C1 segment of cervical spinal cord (tissue), 14 donors: ENCODE data around the gene MRPL41.
A peak's percentile ranks its signal among the peaks of the same experiment; 100 is the strongest.
"Not testable (repeated sequence)": the region's sequence is repeated elsewhere in the genome, so short reads cannot be mapped to it uniquely, and the experiment has no call there.

Experiments
- DNase-seq, 14 donors: peaks; one replicate each; lab custom pipeline; 2025; lab: John Stamatoyannopoulos, UW

Gene MRPL41

GRCh38 chr9:137521405-137521985 lies 30.2 kb upstream of the MRPL41 start:
- no peak for DNase-seq

- DNase-seq = no peak
These were observed 28.8 kb upstream of the MRPL41 start for GRCh38 chr9:137522746-137523455.

GRCh38 chr9:137524161-137524980 lies 27.3 kb upstream of the MRPL41 start:
- DNase-seq = no peak

GRCh38 chr9:137524981-137525317 lies 26.7 kb upstream of the MRPL41 start:
- DNase-seq = no peak

- no peak for DNase-seq
These were observed 21.3 kb upstream of the MRPL41 start for GRCh38 chr9:137530331-137530730.

GRCh38 chr9:137531099-137531765 lies 20.4 kb upstream of the MRPL41 start:
- no peak for DNase-seq

GRCh38 chr9:137532891-137533468 lies 18.7 kb upstream of the MRPL41 start:
- not testable (repeated sequence) for DNase-seq

GRCh38 chr9:137534256-137535119 lies 17.2 kb upstream of the MRPL41 start:
- no peak for DNase-seq

GRCh38 chr9:137535120-137535428 lies 16.6 kb upstream of the MRPL41 start:
- DNase-seq = no peak

- DNase-seq = not testable (repeated sequence)
These were observed 15.0 kb upstream of the MRPL41 start for GRCh38 chr9:137536594-137537131.

- no peak for DNase-seq
These were observed 13.6 kb upstream of the MRPL41 start for GRCh38 chr9:137538058-137538457.

- DNase-seq = no peak
These were observed 11.1 kb upstream of the MRPL41 start for GRCh38 chr9:137540536-137540935.

GRCh38 chr9:137542486-137542885 lies 9.2 kb upstream of the MRPL41 start:
- DNase-seq = no peak

- DNase-seq = no peak
These were observed 8.3 kb upstream of the MRPL41 start for GRCh38 chr9:137543237-137543963.

GRCh38 chr9:137544176-137544760 lies 7.4 kb upstream of the MRPL41 start:
- peak in 1 of 14 donors; percentile 25 for DNase-seq

- peak in 1 of 14 donors; percentile 42 for DNase-seq
These were observed 6.6 kb upstream of the MRPL41 start for GRCh38 chr9:137545123-137545522.

GRCh38 chr9:137547687-137548543 lies 3.8 kb upstream of the MRPL41 start:
- peak in 1 of 14 donors; percentile 33 for DNase-seq

GRCh38 chr9:137550231-137550621 lies 1.5 kb upstream of the MRPL41 start, which contains the start of gene PNPLA7:
Gene PNPLA7 (minus strand): TSS chr9:137550402. CDS start chr9:137550197, 205 bp downstream.
- peak in 13 of 14 donors; percentile 16 to 83 (median 72) for DNase-seq

GRCh38 chr9:137550958-137551263 lies 768 bp upstream of the MRPL41 start:
- not testable (repeated sequence) for DNase-seq
